T-cell (primary cell): ENCODE data around the gene TAOK3. TPM values are rescaled to one million over a fixed set of nuclear protein-coding genes. Genes with fewer than 3 reads are reported as not detected.
"Not testable (repeated sequence)": the region's sequence is repeated elsewhere in the genome, so short reads cannot be mapped to it uniquely, and the experiment has no call there.

Experiments
- ATAC-seq, 4 experiments: fragments of 200-7000 bp in 3 of 4; fragments of 150-1000 bp in 1 of 4; cut with Tn5 transposase; replicated peaks in 1 of 4; 1 replicate in 3 of 4; 2 replicates in 1 of 4; pipeline ENCODE4 v1.10.0; 2021; ENCODE audit warnings: moderate library complexity in 3 of 4, mild to moderate bottlenecking in 2 of 4, moderate number of reproducible peaks in 1 of 4
- CTCF ChIA-PET, 2 donors: fragments of 300-600 bp; sonication (Branson Sonifier 250); formaldehyde crosslinking; loops; one replicate each; lab custom pipeline; 2022; ENCODE audit warnings: antibody characterized with exemption in 2 of 2; lab: Charles Lee
- POLR2A ChIA-PET, 2 donors: fragments of 300-600 bp; sonication (Branson Sonifier 250); formaldehyde crosslinking; loops; one replicate each; lab custom pipeline; 2022; ENCODE audit warnings: antibody characterized with exemption in 2 of 2; lab: Charles Lee
- DNase-seq, 35 experiments: peaks; one replicate each; pipeline versions ENCODE4 v3.0.0 to v3.0.0-alpha.2; 2013 to 2023
- H3K27ac ChIP-seq: one replicate; pipeline ENCODE4 v1.5.1; 2013; ENCODE audit warnings: low read length
- H3K27me3 ChIP-seq, 2 experiments: replicated peaks in 1 of 2; 1 replicate in 1 of 2; 2 replicates in 1 of 2; pipeline versions ENCODE4 v1.6.1 to v1.7.0; 2013; ENCODE audit warnings: low read length in 1 of 2, mixed read lengths in 1 of 2; ENCODE audit not compliant: control insufficient read depth in 2 of 2, insufficient read depth in 2 of 2; ENCODE audit errors: extremely low read depth in 1 of 2
- H3K36me3 ChIP-seq, 2 donors: 1 replicate in 1 of 2; 2 replicates in 1 of 2; pipeline versions ENCODE4 v1.6.1 to v1.7.0; 2013; ENCODE audit warnings: low read length in 1 of 2; ENCODE audit not compliant: control insufficient read depth in 2 of 2, insufficient read depth in 1 of 2; ENCODE audit errors: extremely low read depth in 1 of 2
- H3K4me1 ChIP-seq, 2 experiments: 1 replicate in 1 of 2; 2 replicates in 1 of 2; pipeline versions ENCODE4 v1.6.1 to v1.7.0; 2013; ENCODE audit warnings: low read length in 2 of 2, mixed read lengths in 1 of 2; ENCODE audit not compliant: insufficient read depth in 2 of 2, control insufficient read depth in 1 of 2; ENCODE audit errors: extremely low read depth in 1 of 2
- H3K4me3 ChIP-seq, 2 donors: 1 replicate in 1 of 2; 2 replicates in 1 of 2; pipeline versions ENCODE4 v1.5.1 to v1.7.0; 2013; ENCODE audit warnings: mild to moderate bottlenecking in 2 of 2, low read length in 1 of 2, moderate library complexity in 1 of 2; ENCODE audit not compliant: control insufficient read depth in 1 of 2; ENCODE audit errors: extremely low read depth in 1 of 2
- H3K9me3 ChIP-seq: 2 replicates; pipeline ENCODE4 v1.7.0; 2013
- H3K27ac Mint-ChIP-seq, 2 donors: one replicate each; pipeline ENCODE4 v1.8.0; 2020 to 2021; ENCODE audit warnings: mild to moderate bottlenecking in 2 of 2, mixed read lengths in 2 of 2
- H3K27me3 Mint-ChIP-seq, 2 donors: one replicate each; pipeline ENCODE4 v1.8.0; 2021 to 2022; ENCODE audit warnings: mixed read lengths in 2 of 2
- H3K36me3 Mint-ChIP-seq: one replicate; pipeline ENCODE4 v1.8.0; 2021; ENCODE audit warnings: mixed read lengths
- H3K4me1 Mint-ChIP-seq, 3 donors: one replicate each; pipeline ENCODE4 v1.8.0; 2020 to 2022; ENCODE audit warnings: mixed read lengths in 3 of 3, mild to moderate bottlenecking in 1 of 3
- H3K4me3 Mint-ChIP-seq, 3 donors: one replicate each; pipeline ENCODE4 v1.8.0; 2020 to 2022; ENCODE audit warnings: mild to moderate bottlenecking in 3 of 3, mixed read lengths in 3 of 3, moderate library complexity in 3 of 3
- H3K9me3 Mint-ChIP-seq, 3 donors: one replicate each; pipeline ENCODE4 v1.8.0; 2020 to 2022; ENCODE audit warnings: mixed read lengths in 3 of 3
- WGBS: methylation state at CpG from one replicate; pipeline ENCODE4 v1.1.5; 2013; ENCODE audit warnings: missing lambda C conversion rate; ENCODE audit not compliant: insufficient coverage; 5-methylcytosine and 5-hydroxymethylcytosine counted together
- total RNA-seq, 35 experiments: library from RNA in 6 of 35; stranded (reverse) in 6 of 35; fragments of 120-200 nt in 1 of 35; gene quantifications; one replicate each; pipeline versions ENCODE4 v1.2.1 to v1.2.4 and lab custom pipeline; 2013 to 2026

Gene TAOK3
- total RNA-seq, result 10 to 100 TPM; 58.7 to 93.6 (median 67.4) TPM
- 94.4 TPM for total RNA-seq (2013)
- total RNA-seq (lab: John Stamatoyannopoulos, UW), result 40.2 to 147 (median 92.4) reads per million in 29 experiments

DNA sequence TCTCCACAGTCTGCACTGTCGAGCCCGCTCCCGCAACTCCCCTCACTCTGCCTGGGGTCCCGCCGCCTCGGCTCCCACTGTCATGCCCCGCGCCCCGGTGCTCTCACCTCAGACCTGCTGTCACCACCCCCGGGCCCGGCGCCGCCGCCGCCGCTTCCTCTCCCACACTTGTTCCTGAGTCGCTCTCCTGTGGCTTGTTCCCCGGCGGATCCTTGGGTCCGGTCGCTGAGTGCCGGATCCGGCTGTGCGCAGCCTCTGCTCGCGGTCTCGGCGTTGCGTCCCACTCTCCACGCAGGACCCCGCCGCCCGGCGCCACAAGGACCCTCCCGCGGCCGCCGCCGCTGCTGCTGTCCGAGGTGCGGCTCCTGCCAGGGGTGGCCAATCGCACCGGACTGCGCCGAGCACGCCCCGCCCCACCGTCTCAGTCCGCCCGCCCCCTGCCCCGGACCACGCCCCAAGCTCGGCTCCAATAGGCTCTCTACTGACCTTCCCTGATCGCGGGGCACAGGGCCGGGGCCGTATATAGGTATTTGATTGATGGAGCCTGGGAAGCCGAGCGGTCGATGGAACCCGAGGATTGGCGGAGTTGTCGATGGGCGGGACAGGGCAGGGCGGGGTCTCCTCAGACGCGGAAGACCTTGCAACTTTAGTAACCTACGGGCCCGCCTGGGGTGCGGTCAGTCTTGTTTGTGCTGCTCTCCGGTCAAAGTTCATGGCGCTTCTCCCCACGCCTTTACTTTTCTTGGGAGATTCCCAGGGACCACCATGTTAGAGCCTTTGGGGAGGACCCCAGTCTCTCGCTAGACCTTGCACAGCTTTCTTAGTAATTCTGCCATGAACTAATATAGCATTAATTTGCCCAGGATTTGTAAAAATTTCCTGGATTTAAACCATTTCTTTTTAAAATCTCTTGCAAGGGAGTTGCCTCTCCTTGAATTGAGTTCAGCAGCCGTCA is at the start of gene TAOK3:
TSS of gene TAOK3 (minus strand) at position 367 of the 955 bp plus-strand sequence. CDS start 117,340 bp downstream, outside the sequence.
- DNase-seq (peak; percentile 91 to 98 (median 96)), ATAC-seq (peak; percentile 85 to 88 (median 86))
- no peaks in the 10 kb centered on the region for H3K36me3 Mint-ChIP-seq
- H3K4me1 Mint-ChIP-seq, result peaks cover 53 to 61% (median 59%) of the 10 kb centered on the region in 3 donors
- POLR2A ChIA-PET, result interaction anchor here (0.6 to 1.0 kb wide), 4 partner anchors 14 to 66 kb away, joined by 3 to 6 read pairs (median 4); no protein-coding TSS in a partner anchor
- H3K4me3 Mint-ChIP-seq, result peak within 1 kb of the TSS; percentile 91 to 96 (median 92)
- peak within 1 kb of the TSS; percentile 97 to 98 for H3K27ac Mint-ChIP-seq
- peaks cover 26 to 36% of the 10 kb centered on the region in 2 experiments for H3K4me1 ChIP-seq
- CTCF ChIA-PET, result interaction anchor here (0.7 to 2.4 kb wide), 6 partner anchors 15 to 313 kb away, joined by 3 to 16 read pairs (median 4); no protein-coding TSS in a partner anchor
- peak within 1 kb of the TSS; percentile 91 to 97 for H3K4me3 ChIP-seq
- H3K9me3 Mint-ChIP-seq, result no peaks in the 10 kb centered on the region
- H3K27me3 Mint-ChIP-seq, result no peaks in the 10 kb centered on the region
- H3K27me3 ChIP-seq, result no peaks in the 10 kb centered on the region
- no peaks in the 10 kb centered on the region for H3K9me3 ChIP-seq
- under 1% methylated on average over 66 of the region's 75 CpGs for WGBS
- H3K36me3 ChIP-seq, result no peaks in the 10 kb centered on the region
- peak within 1 kb of the TSS; percentile 88 for H3K27ac ChIP-seq

DNA sequence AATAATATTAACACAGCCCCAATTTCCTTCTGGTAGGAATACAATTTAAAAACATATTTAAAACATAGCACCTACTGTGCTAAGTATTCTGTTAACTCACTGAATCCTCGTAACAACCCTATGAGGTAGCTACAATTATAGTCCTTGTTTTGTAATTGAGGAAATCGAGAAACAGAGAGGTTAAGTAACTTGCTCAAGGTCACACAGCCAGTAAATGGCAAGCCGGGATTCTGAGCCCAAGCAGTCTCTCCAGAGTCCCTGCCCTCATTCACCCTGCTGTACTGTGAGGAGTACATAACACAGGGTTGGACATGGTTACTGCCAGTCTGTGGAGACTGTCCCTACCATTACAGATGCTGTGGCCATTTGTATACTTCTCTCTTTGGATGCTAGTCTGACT is 48.0 kb upstream of the TAOK3 start:
- Histone ChIP-seq H3K9me3 (no peaks in the 10 kb centered on the region), H3K4me1 (no peaks in the 10 kb centered on the region), H3K36me3 (peaks cover 3 to 11% of the 10 kb centered on the region in 2 donors), H3K27me3 (no peaks in the 10 kb centered on the region), H3K4me3 (no peak overlapping the region), H3K27ac (no peak overlapping the region)
- no peak overlapping the region for H3K27ac Mint-ChIP-seq
- H3K9me3 Mint-ChIP-seq, result no peaks in the 10 kb centered on the region
- H3K36me3 Mint-ChIP-seq, result peaks cover 49% of the 10 kb centered on the region
- 100% methylated on average over 2 of the region's 3 CpGs for WGBS
- no peak for ATAC-seq
- ChIA-PET POLR2A (no interaction called here), CTCF (no interaction called here)
- DNase-seq, result no peak
- H3K4me1 Mint-ChIP-seq, result no peaks in the 10 kb centered on the region
- no peak overlapping the region for H3K4me3 Mint-ChIP-seq
- H3K27me3 Mint-ChIP-seq, result no peaks in the 10 kb centered on the region

DNA sequence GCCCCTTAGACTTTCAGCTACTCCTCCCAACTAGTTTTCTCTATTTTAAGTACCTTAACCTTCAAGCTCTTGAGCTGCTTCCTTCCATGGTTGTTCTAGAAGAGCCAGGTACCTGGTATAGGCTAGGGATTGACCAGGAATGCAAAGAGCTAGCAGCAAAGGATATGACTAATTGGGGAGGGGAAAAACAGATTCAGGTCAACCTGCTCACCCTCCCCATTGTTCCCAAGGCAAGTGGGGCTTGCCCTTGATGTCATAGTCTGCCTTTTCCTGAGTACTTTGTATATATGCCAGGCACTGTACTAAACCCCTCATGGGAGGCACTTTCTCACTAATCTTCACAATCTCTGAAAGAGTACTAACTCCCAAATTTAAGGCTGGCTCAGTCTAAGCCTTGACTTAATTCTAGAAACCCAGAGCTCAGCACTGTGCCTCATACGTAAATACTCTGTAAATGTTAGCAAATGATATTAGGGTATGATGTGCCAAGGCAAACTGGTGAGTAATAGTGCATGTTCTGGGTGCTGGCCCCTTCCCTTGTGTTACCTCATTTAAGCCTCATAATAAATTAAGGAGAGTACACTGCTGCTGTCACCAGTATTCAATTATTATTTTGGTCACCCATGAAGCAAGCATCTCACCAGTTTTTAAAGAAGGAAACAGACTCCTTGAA is 45.8 kb upstream of the TAOK3 start:
- DNase-seq (no peak), ATAC-seq (no peak)
- Mint-ChIP-seq H3K27ac (no peak overlapping the region), H3K4me3 (no peak overlapping the region), H3K9me3 (no peaks in the 10 kb centered on the region), H3K36me3 (peaks cover 64% of the 10 kb centered on the region), H3K4me1 (no peaks in the 10 kb centered on the region), H3K27me3 (no peaks in the 10 kb centered on the region)
- WGBS, result no CpG with 5 or more reads among the region's 1 CpG
- Histone ChIP-seq H3K9me3 (no peaks in the 10 kb centered on the region), H3K4me3 (no peak overlapping the region), H3K27me3 (no peaks in the 10 kb centered on the region), H3K4me1 (no peaks in the 10 kb centered on the region), H3K36me3 (peaks cover 3 to 30% of the 10 kb centered on the region in 2 donors), H3K27ac (no peak overlapping the region)
- ChIA-PET CTCF (no interaction called here), POLR2A (no interaction called here)

DNA sequence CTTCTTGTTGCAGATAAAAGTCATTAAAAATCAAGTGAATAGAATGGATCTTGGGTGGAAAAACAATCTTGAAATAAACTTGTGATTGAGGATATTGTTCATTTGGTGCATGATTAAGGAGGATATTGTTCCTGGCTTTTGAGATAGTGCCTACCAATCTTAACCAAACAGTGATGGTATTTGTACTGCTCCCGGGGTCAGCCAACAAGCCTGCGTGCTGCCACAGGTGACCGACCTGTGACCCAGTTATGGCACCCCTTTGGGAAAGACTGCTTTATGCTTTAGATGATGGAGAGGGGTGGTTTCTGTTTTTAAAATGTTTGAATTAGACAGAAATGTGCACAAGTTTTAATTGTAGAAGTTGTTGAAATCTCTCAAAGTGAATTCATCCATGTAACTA is 45.2 kb upstream of the TAOK3 start:
- WGBS, result 100% methylated on average over 1 of the region's 3 CpGs
- ATAC-seq, result no peak
- no peak overlapping the region for H3K27ac ChIP-seq
- H3K9me3 ChIP-seq, result no peaks in the 10 kb centered on the region
- H3K27me3 ChIP-seq, result no peaks in the 10 kb centered on the region
- Mint-ChIP-seq H3K9me3 (peaks cover 0 to 1% (median 0%) of the 10 kb centered on the region in 3 donors), H3K4me3 (no peak overlapping the region), H3K27ac (no peak overlapping the region), H3K36me3 (peaks cover 69% of the 10 kb centered on the region), H3K27me3 (no peaks in the 10 kb centered on the region), H3K4me1 (no peaks in the 10 kb centered on the region)
- H3K4me1 ChIP-seq, result no peaks in the 10 kb centered on the region
- no peak overlapping the region for H3K4me3 ChIP-seq
- POLR2A ChIA-PET, result no interaction called here
- H3K36me3 ChIP-seq, result peaks cover 3 to 36% of the 10 kb centered on the region in 2 donors
- no peak for DNase-seq
- CTCF ChIA-PET, result no interaction called here

DNA sequence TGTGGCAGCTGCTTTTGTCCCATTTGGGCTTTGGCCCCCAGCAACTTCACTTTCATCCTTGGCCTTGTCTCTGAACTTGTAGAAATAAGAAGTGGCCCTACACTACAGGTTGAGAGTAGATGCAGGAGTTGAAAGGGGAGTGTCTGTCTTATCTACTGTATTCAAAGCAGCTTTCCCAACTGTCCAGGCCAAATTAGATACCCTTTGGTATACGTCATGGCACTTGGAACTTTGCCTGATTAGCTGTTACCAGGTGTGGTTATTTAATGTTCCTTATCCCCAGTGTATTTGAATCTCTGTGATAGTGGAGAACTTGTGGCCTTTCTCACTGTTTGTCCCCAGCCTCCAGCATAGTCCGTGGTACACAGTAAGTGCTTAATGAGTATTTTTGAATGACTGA is 37.1 kb upstream of the TAOK3 start:
- Mint-ChIP-seq H3K27ac (no peak overlapping the region), H3K27me3 (no peaks in the 10 kb centered on the region), H3K4me1 (no peaks in the 10 kb centered on the region), H3K36me3 (peaks cover 68% of the 10 kb centered on the region), H3K4me3 (no peak overlapping the region), H3K9me3 (peaks cover 0 to 11% (median 5%) of the 10 kb centered on the region in 3 donors)
- Histone ChIP-seq H3K4me3 (no peak overlapping the region), H3K27me3 (peaks cover 0 to 2% of the 10 kb centered on the region in 2 experiments), H3K27ac (no peak overlapping the region), H3K36me3 (peaks cover 15 to 71% of the 10 kb centered on the region in 2 donors), H3K4me1 (no peaks in the 10 kb centered on the region), H3K9me3 (no peaks in the 10 kb centered on the region)
- DNase-seq (no peak), ATAC-seq (no peak)
- WGBS, result 100% methylated on average over 2 of the region's 2 CpGs
- ChIA-PET POLR2A (no interaction called here), CTCF (no interaction called here)

DNA sequence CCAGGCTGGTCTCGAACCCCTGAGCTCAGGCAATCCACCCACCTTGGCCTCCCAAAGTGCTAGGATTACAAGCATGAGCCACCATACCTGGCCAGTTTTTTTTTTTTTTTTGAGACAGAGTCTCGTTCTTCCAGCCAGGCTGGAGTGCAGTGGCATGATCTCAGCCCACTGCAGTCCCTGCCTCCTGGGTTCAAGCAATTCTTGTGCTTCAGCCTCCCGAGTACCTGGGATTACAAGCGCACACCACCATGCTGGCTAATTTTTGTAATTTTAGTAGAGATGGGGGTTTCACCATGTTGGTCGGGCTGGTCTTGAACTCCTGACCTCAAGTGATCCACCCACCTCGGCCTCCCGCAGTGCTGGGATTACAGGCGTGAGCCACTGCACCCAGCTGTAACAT is 35.5 kb upstream of the TAOK3 start:
- H3K9me3 ChIP-seq, DNase-seq, H3K27ac ChIP-seq, H3K4me3 ChIP-seq, ATAC-seq, H3K27me3 ChIP-seq, H3K4me1 Mint-ChIP-seq, H3K27ac Mint-ChIP-seq, POLR2A ChIA-PET, H3K27me3 Mint-ChIP-seq, H3K4me3 Mint-ChIP-seq, CTCF ChIA-PET, H3K4me1 ChIP-seq: not testable (repeated sequence)
- H3K36me3 ChIP-seq, result peaks cover 15 to 63% of the 10 kb centered on the region in 2 donors
- H3K36me3 Mint-ChIP-seq, result peaks cover 59% of the 10 kb centered on the region
- peaks cover 0 to 11% (median 5%) of the 10 kb centered on the region in 3 donors for H3K9me3 Mint-ChIP-seq
- WGBS, result 100% methylated on average over 2 of the region's 8 CpGs
